Occipital lobe (tissue), 2 donors: Measurements from ENCODE around the gene NR2F1-AS1. TPM values are rescaled to one million over a fixed set of nuclear protein-coding genes. Genes with fewer than 3 reads are reported as not detected.

Experiments used
- DNase-seq: peaks from one replicate; lab custom pipeline; 2025; lab: John Stamatoyannopoulos, UW
- total RNA-seq: library from RNA; depleted of rRNA; stranded (reverse); fragments of >200 nt; gene quantifications from one replicate; pipeline ENCODE4 v1.2.3, GENCODE V29; 2014

Gene NR2F1-AS1
- total RNA-seq, 1 donor from 2014 or later = 109 TPM

- DNase-seq = no peak
Observed at GRCh38 chr5:93385655-93386054, 195.4 kb downstream of the NR2F1-AS1 start.

GRCh38 chr5:93384995-93385394, 196.0 kb downstream of the NR2F1-AS1 start:
- no peak for DNase-seq

GRCh38 chr5:93384026-93384425, 197.0 kb downstream of the NR2F1-AS1 start:
- no peak for DNase-seq

- DNase-seq = no peak
Observed at GRCh38 chr5:93382188-93382825, 198.7 kb downstream of the NR2F1-AS1 start.

GRCh38 chr5:93381057-93381456, 200.0 kb downstream of the NR2F1-AS1 start:
- no peak for DNase-seq

GRCh38 chr5:93378073-93378472, 202.9 kb downstream of the NR2F1-AS1 start:
- no peak for DNase-seq

- no peak for DNase-seq
Observed at GRCh38 chr5:93371893-93372292, 209.1 kb downstream of the NR2F1-AS1 start.

- no peak for DNase-seq
Observed at GRCh38 chr5:93364378-93364777, 216.6 kb downstream of the NR2F1-AS1 start.

GRCh38 chr5:93360436-93361088, 220.5 kb downstream of the NR2F1-AS1 start:
- no peak for DNase-seq

- DNase-seq = no peak
Observed at GRCh38 chr5:93359960-93360305, 221.1 kb downstream of the NR2F1-AS1 start.

Other genes starting within 250 kb of the NR2F1-AS1 start
- 121 TPM for gene NR2F1, start 2.0 kb upstream of the NR2F1-AS1 start, total RNA-seq
- 6.9 TPM for gene POU5F2, start 160.4 kb upstream of the NR2F1-AS1 start, total RNA-seq